HG03095 (cell line): ENCODE measurements around the gene BRINP1.
A peak's percentile ranks its signal among the peaks of the same experiment; 100 is the strongest.

Source experiments
- ATAC-seq: cut with Tn5 transposase; IDR thresholded peaks from one replicate; pipeline ENCODE4 v1.9.1; 2021; ENCODE audit warnings: moderate library complexity; ENCODE audit not compliant: unreplicated experiment

BRINP1 gene

DNA sequence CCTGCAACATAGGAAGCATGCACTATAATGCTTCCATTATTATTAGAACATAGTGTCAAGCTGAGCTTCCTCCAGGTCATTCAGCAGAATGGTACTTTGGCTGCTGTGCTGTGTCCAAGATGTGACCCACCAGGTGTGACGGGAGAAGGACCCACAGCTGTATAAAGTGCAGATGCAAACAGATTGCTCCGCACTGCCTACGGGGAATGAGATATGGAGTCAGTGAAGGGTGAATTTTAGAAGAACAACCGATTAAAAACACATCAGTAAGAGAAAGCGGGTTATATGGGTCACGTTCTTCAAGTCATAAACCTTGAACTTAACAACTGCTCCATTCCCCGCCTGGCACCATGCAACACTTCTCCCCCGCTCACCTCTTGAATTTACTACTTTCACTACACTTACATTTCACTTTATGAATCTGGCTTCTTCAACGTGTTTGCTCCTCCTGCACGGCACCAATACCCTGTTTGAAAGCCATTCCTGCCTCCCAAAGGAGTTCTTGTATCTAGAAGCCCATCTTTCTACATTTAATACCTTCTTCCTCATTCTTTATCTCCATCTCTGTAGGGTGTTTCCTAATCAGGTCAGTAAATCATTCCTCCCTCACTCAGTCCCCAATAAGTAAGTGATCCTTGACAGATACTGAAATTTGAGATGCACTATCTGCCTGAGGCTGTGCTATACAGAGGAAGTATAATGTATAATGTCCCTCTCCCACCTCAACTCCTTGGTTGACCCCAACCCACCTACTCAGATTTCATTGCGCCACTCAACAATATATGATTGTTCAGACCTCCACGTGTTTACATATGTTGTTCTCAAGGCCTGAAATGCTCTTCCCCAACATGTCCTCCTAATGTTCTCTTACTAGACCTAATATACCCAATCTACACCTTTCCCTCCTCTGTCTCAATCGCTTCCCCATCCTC lies 25.9 kb downstream of the BRINP1 start:
- ATAC-seq, result no peak

GRCh38 chr9:119339056-119339455 lies 30.2 kb downstream of the BRINP1 start:
- no peak for ATAC-seq

- ATAC-seq, result no peak
These were observed 31.7 kb downstream of the BRINP1 start for GRCh38 chr9:119337573-119337972.

- ATAC-seq, result no peak
These were observed 34.5 kb downstream of the BRINP1 start for GRCh38 chr9:119334745-119335144.

- ATAC-seq, result no peak
These were observed 35.6 kb downstream of the BRINP1 start for GRCh38 chr9:119333507-119334229.

- no peak for ATAC-seq
These were observed 36.7 kb downstream of the BRINP1 start for GRCh38 chr9:119332522-119332921.

DNA sequence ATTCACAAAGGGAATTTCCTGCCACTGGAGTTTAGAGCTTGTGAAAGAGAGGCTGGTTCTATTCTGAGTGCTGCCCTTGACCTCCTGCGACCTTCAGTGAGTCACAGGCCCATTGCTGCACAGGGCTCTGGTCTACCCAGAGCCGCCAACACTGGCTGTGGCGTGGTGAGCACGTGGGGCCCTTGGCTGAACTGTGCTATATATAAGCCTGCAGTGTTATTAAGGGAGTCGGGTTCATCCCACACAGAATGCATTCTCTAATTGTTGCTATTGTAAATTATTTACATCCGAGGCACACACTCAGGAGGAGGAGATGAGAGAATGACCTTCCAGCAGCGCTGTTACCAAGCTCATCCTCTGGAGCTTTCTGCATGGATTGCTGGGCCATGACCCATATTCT lies 47.1 kb downstream of the BRINP1 start:
- no peak for ATAC-seq

DNA sequence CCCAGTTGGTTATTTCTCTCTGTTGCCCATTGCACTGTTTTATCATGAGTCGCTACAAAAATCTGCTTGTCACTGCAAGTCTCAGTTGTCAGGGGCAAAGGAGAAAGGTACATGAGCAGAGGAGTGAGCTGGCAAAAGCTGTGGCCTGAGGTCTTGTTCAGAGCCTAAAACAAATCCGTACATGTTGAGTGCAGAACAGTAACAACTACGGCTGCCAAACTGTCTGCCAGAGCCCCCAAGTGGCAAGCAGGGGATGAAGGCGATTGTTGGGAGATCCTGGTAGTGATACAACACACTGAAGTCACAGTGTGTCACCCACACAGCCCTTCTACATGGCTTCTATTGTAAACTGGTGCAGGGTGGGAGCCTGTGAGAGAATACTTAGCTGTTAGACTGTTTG lies 50.9 kb downstream of the BRINP1 start:
- ATAC-seq, result no peak

DNA sequence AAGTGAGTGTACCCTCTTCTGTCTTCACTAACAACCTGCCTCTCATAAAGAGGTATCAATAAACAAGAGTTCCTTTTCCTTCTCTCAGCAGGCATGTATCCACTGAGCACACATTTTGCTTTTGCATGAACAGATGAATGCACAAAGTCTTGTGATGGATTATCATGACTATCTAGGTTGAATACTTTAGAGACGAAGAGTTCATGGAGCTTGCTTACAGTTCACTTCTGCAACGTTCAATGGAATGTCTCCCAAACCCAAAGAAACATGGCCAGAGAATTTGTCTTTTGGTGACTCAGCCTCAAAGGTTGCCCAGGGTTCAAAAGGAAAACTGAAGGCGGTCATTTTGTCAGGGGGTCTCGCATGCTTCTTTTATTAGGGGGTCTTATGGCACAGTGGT lies 55.4 kb downstream of the BRINP1 start:
- no peak for ATAC-seq

- ATAC-seq, result no peak
These were observed 58.5 kb downstream of the BRINP1 start for GRCh38 chr9:119310741-119311140.

DNA sequence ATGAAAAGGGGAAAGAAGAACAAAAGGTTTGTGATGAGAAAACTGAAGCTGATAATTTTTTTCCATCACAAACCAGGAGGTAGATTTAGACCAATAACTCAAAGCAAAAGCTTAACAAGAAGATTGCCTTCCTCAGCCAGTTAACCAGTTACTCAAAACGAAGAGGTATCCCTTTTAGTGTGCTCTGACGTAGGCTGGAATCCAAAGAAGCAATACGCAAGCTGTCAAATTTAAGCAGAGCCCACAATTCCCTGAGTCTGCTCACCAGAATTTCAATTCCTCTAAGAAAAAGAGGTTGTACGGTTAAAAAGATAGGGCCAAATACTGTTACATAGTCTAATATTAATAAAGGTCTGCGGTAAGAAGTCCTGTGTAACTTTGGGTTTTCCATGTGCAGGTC lies 61.8 kb downstream of the BRINP1 start:
- ATAC-seq, result no peak

DNA sequence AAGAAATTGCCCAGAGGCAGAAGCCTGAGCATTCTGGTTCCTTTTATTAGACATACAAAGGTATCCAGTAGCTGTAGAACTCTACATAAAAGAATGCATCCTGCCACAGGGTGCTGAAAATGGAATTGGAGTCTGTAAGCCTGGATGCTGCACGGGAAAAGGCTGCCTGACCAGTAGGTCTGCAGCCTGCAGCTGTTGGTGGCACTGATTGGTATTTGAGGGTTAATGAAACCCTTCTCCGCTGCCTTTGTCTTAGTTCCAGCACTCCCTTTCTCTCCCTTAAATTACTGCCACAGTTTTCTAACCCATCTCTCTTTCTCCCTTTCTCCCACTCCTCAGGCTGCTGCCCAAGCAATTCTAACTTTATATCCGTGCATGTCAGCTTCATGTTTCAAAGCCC lies 64.7 kb downstream of the BRINP1 start:
- ATAC-seq, result no peak

DNA sequence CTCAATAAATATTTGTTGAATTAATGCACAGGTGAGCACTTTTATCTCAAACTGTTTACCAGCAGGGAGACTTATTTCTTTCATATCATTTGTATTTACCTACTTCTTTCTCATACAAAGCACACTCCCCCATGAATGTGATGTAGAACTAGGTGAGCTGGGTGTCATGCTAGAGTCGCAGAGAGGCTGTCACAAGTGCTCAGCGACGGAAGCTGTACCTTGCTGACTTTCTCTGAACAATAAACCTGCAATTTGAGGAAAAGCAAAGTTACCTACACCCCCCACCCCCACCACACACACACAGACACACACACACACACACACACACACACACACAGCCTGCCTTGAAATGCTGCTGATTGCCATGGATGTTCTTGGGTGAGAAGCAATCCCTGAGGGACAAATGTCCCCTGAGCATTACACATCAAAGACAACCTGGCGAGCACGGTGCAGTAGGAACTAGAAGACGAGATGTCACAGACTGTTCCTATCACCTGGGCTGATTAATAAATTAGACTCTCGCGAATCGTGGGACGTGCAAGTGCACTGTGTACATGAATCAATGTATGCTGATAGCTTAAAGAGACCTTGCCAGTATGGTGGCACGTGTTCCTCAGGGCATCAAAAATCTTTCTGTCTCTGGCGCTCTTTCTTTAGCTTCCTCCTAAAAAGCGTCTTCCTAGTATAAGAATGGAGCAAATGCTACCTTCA lies 66.1 kb downstream of the BRINP1 start:
- ATAC-seq, result no peak

DNA sequence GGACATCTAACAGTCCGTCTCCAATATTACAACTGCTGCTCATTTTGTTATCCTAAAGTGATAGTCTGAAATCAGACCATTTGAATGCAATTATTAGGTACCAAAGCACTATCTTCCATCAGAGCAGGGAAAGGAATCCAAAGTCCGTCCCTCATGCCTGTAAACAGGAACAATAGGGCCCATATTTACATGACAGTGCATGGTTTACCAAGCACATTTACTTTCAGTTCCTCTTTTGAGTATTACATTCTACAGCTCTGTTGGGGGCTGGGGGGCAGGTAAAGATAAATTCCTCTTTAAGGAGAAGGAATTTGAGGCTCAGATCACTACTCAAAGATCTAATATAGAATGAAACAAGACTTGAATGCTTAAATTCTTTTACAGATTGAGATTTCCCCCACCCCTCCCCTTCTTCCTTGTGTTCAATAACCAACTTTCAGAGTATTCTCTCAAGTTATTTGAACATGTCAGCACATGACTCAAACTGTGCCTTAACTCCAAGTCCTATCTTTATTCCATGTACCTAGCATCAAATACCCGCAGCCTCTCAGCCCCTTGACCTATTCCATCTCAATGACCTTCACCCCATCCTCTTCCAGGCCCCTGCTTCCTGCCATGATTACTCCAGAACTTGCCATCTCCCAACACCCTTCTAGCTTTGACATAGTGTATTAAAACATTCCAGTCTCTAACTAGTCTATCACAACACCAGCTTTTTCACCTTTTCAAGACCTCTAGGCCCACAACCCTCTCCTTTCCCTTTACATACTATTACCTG lies 71.0 kb downstream of the BRINP1 start:
- peak; percentile 84 for ATAC-seq

DNA sequence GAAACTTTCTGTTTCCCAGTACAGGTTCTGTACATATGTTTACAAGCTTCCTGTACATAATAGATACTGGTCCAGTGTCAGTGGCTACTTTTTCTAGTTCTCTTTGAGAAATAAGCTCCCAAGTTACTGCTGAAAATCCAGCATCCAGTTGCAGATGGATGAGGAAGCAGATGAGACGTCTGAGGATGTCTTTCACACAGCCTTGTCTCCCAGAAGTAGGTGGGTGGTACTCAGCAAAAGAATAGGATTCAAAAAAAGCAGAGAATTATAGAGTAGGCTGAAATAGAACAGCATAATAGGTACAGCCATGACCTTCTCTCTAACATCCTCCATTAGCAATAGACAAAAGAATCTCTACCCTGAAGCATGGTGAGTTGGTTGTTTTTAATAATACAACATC lies 77.7 kb downstream of the BRINP1 start:
- ATAC-seq, result no peak

DNA sequence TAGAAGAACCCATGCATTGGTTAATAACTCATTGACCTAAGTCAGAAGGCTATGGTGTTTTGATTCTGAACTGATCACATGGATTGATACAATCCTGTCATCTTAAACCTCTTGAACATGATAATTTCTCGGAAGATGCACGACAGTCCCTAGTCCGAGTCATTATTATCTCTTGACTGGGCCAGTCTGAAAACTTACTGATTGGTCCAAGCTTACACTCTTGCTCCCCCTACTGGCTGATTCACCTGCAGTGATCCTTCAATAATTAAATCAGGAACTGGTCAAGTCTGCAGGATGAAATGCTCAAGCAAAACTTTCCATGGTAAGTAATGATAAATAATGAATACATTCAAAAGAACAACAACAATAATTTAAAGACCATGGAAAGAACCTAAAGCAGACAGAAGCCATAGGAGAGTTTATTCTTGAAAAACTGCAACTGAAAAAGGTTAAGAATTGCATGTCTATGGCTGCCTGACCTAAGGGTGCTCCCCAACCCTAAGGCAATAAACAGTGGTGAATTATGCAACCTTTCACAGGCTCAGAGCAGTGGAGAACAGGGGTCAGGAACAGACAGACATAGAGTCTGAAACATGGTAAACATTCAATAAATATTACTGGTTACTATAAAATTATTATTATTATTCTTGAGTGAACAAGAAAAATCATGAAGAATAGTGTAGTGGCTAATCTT lies 79.3 kb downstream of the BRINP1 start:
- no peak for ATAC-seq

DNA sequence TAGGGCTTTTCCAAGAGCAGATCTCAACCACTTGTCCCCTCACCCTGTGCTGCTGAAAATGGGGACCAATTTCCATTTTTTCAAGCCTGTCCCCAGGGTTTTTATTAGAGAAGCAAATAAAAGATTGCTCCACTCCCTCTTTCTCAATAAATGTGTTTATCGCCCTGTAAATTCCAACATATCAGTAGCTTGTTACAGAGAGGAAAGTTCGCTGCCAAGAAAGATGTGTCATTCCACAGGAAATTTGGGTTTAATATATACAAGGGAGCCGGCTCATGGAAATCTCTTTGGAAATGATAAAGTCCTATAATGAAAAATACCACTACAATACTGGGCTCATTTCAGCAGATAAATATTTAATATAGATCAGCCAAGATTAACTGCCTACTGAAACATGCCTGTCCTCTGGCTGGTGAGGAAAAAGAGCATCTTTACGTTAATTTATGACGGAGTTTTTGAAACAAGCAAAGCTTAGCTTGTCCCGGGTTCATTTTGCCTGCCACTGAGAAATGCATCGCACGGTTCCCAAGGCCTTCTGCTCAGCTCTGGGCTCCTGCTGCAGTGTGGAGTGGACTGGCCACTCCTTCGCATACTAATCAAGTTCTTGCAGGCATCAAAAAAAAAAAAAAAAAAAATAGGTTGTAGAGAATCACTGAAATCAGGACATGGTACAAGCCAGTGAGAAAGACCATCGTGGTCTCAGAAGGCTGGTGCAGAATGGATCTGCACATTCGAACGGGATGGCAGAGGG lies 84.5 kb downstream of the BRINP1 start:
- no peak for ATAC-seq

DNA sequence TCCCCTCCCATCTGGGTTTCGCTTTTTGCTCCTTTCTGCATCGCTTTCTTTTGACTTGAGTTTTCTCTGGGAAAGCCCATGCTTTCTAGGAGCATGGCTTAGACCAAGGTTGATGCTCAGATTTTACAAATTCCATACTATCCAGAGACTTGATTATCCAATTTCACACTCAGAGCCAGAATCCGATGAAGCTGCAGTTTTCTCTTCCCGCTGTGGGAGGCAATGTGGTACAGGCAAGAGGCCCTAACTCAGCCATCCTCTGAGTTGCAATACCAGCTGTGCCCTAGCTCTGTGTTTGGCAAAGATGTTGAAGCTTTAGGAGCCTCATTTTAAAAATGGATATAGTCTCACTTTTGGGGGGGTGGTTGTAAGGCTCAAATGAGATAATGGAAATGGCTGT lies 85.1 kb downstream of the BRINP1 start:
- no peak for ATAC-seq

GRCh38 chr9:119283078-119283794 lies 86.0 kb downstream of the BRINP1 start:
- no peak for ATAC-seq
